ENCODE measurements around the gene MUC5B.
"Not testable (repeated sequence)": the region's sequence is repeated elsewhere in the genome, so short reads cannot be mapped to it uniquely, and the experiment has no call there.

Gene MUC5B

DNA sequence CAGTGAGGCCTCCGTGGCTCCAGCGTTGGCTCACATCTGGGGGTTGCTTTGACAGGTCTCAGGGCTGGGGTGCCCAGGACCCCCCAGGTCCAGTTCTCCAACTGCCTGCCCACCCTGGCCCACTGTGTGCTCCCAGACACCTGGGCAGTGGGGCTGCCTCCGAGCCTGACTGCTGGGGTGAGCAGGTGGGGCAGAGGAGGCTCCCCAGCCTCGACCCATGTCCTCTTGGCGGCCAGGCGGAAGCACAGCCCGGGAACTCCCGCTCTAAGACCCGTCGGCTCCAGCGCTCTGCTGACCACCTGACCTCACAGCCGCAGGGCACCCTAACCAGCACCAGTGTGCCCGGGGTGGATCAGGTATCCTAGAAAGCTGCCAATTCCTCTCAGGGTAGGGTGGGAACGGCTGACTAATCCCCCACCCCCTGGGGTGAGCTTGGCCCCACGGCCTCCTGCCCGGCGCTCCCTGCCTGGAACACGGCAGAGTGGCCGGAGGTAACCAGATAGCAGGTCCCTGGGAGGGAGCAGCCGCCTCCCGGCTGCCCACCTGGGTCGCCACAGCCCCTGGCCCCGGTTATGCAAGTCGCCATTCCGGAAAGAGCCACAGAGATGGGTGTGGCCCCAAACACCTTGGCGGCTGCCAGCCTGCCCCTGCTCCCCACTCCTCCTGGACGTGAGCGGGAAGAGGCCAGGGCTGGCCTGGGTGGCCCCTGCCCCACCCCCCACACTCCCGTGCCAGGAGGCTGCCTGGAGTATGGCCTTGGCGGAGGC is 19.2 kb upstream of the MUC5B start:
- no peak for DNase-seq

DNA sequence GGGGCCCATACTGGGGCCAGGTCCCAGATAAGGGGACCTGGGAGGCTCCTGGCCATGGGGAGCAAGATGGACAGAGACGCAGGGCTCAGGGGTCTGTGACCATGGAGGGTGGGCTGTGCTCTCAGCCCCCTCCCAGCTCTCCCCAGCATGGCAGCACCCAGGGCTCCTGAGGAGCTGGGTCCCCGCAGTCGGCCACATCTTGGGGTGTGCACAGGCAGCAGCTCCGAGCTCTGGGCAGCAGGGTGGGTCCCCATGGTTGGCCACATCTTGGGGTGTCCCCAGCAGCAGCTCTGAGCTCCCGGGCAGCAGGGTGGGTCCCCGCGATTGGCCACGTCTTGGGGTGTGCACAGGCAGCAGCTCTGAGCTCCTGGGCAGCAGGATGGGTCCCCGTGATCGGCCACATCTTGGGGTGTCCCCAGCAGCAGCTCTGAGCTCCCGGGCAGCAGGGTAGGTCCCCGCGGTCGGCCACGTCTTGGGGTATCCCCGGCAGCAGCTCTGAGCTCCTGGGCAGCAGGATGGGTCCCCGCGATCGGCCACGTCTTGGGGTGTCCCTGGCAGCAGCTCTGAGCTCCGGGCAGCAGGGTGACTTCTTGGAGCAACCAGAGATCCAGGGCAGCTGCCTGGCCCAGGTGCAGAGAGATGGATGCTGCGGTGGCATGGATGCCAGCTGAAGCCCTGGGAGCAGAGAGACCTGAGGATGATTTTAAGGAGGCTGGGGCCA is 18.3 kb upstream of the MUC5B start:
- DNase-seq, result no peak

DNA sequence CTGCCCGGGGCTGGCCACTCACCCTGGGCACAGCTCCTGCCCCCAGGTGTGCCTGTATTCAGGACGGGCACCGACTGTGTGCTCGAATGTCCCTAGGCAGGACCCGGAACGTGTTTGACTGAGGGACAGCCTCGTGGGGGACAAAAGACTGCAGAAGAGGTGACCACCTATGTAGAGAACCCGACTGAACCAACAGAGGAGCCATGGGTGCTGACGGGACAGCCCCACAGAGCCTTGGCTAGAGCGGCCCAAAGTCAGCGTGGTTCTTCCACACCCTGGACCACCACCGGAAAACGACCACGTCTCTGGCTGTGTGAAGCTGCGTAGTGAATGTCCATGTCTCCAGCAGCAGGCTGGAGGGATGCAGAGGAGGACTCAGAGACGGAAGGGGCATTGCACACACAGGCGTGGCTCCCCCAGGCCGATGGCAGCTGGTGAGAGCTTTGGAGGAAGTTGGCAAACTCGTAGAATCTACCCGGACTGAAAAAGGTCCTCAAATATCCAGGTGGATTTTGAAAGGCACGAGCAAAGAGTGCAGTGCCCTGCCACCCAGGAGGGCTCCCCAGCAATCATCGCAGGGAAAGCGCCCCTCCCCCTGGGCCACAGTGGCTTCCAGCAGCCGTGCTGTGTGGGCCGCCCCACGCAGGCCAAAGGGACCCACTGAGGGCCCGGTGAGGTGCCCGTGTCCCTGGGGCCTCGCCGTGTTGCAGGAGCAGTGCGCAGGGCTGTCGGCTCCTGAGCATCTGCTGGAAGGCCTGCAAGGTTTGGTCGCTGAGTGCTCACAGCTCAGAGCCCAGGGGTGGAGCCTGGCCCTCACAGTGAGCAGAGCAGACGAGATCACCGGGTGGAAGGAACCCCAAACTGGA is 17.5 kb upstream of the MUC5B start:
- no peak for DNase-seq

- no peak for DNase-seq
These were observed 16.9 kb upstream of the MUC5B start for GRCh38 chr11:1205987-1206331.

GRCh38 chr11:1206391-1207271 is 16.2 kb upstream of the MUC5B start:
- DNase-seq, result no peak

DNA sequence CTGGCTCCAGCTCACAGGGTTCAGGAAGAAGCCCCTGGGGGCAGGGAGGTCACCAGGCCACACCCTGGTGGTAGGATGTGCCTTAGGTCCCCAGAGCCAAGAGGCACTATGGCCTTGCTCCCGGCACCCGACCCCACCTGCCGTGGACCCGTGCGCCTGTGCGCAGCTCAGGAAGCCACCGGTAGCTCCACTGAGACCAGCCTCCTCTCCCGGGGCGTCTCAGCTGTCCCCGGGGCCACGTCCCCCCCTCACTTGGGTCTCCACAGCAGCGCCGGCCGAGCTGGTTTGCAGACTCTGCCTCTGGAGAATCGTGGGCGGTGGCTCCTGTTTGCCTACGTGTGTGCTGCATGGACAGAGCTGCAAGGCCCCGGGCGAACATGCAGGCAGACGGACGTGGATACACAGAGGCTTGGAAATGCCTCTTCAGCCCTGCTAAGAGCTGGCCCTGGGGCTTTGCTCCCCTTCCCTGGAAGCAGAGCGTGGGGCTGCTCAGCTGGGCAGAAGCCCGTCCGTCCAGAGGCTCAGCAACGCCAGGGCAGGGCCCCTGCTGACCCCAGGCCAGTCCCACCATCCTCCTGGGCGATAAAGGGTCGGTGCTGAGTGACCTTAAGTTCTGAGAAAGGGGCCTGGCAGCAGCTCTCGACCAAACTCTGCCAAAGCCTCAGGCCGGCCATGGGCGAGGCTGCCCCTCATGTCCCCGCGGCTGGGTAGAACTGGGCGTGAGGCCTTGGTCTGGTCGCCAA is 15.3 kb upstream of the MUC5B start:
- no peak for DNase-seq

DNA sequence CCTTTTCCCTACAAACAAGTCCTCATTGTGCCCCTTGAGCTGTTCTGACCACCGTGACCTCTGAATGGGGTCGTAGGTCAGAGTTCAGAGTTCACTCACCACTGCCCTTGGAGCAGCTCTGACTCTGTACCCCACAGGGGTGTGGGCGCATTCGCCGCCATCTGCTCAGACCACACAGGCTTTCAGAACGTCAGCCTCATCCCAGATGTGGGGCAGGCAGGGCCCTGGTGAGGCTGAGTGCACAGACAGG is 14.8 kb upstream of the MUC5B start:
- no peak for DNase-seq

GRCh38 chr11:1208394-1209261 is 14.2 kb upstream of the MUC5B start:
- DNase-seq, result no peak

- DNase-seq, result no peak
These were observed 13.4 kb upstream of the MUC5B start for GRCh38 chr11:1209371-1210057.

DNA sequence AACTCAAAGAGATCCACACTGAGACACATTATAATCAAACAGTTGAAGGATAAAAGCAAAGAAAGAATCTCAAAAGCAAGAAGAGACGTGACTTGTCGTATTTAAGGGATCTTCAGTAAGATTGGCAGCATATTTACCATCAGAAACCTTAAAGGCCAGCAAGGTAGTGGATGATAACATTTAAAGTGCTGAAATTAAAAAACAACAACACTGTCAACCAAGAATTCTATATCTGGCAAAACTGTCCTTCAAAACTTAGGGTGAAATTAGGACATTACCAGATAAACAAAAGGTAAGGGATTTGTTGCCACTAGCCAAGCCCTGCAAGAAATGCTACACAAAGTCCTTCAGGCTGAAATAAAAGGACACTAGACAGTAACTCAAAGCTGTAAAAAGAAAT is 11.0 kb upstream of the MUC5B start:
- no peak for DNase-seq

- DNase-seq, result not testable (repeated sequence)
These were observed 7.0 kb upstream of the MUC5B start for GRCh38 chr11:1215826-1216225.

DNA sequence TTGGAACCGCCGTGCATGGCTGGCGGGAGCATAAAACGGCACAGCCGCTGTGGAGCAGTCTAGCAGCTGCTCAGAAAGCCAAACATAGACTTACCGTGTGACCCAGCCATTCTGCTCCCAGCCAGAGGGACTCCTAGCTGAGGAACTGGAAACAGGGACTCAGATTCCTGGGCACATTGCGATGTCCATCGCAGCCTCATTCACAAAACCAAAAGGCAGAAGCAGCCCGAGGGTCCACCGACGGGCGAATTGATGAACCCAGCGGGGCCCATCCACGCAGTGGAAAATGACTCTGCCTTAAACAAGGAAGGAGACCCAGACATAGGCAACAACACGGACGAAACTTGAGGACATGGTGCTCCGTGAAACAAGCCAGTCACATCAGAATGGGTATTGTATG is 5.7 kb upstream of the MUC5B start:
- no peak for DNase-seq

- no peak for DNase-seq
These were observed 4.5 kb upstream of the MUC5B start for GRCh38 chr11:1218256-1218787.

DNA sequence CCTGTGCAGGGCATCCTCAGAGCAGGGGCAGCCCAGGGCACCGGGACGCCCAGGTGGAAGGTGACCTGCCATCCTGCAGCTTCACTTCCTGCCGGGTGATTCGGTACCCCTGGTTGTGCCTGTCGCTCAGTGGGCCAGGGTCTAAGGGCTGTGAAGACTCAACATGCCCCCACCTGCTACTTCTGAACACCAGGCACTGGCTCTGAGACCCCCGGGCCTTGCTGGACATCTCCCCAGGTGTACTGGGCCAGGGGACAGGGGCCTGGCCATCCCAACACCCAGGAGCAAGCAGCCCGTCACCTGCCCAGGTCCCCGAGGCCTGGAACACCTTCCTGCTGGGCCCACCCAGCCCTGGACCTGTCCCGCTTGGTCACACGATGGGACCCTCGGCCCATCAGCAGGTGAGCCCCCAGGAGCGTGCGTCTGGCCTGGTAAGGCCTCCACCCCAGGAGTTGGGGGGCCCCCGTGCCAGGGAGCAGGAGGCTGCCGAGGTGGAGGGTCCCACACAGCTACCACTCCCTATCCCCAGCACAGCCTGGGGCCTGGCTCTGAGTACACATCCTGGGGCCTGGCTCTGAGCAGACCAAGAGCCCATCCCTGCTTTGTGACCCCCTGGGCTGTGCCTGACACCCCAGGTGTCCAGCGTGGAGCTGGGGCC is 3.9 kb upstream of the MUC5B start:
- no peak for DNase-seq

DNA sequence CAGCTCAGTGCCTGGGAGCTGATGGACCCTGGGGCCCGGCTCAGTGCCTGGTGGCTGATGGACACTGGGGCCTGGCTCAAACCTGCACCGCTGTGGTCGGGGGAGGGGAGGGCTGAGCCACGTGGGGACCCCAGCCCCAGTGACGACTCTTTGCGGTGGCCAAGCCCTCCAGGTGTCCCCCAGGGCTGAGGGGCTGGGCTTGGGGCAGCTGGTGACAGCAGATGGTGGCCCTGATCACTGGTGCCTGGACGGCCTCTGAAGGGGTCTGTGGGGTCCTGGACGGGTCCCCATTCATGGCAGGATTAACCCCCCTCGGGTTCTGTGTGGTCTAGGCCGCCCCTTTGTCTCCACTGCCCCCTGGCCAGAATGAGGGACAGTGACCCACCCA is 3.4 kb upstream of the MUC5B start:
- no peak for DNase-seq

DNA sequence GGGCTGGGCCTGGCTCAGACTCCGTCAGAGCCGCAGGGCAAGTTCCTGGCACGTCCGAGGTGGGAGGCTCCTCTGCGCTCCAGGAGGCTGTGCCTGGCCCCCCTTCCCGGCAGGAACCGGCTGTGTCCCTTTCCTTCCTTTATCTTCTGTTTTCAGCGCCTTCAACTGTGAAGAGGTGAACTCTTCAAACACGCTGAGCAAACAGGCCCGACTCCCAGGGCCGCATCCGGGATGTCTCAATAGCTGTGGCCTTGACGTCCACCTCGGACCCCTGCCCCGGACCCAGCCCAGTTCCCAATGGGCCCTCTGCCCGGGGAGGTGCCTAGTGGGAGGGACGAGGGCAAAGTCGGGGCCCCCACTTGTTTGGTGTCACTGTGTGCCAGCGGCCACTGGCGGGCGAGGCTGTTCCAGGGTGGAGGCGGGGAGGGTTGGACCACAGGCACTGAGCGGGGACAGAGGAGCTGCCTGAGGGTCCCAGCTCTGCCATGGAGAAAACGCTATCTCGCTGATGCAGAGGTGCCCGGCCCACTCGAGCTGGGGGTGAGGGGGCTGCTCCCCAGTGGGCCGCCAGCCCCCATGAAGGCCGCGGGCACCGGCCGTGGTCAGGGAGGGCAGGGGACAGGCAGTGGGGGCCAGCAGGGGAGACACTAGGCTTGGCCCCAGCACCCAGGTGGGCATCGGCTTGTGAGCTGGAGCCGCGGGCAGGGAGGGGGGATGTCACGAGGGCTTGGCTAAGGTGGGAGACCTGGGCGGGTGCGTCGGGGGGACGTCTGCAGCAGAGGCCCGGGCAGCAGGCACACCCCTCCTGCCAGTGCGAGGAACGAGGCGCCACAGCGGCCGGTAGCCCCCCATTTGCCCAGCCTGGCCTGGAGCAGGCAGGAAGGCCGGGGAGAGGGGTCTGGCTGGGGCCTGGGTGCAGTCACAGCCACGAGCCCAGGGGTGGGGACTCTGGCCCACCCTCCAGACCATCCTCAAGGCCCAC is 2.7 kb upstream of the MUC5B start:
- no peak for DNase-seq

DNA sequence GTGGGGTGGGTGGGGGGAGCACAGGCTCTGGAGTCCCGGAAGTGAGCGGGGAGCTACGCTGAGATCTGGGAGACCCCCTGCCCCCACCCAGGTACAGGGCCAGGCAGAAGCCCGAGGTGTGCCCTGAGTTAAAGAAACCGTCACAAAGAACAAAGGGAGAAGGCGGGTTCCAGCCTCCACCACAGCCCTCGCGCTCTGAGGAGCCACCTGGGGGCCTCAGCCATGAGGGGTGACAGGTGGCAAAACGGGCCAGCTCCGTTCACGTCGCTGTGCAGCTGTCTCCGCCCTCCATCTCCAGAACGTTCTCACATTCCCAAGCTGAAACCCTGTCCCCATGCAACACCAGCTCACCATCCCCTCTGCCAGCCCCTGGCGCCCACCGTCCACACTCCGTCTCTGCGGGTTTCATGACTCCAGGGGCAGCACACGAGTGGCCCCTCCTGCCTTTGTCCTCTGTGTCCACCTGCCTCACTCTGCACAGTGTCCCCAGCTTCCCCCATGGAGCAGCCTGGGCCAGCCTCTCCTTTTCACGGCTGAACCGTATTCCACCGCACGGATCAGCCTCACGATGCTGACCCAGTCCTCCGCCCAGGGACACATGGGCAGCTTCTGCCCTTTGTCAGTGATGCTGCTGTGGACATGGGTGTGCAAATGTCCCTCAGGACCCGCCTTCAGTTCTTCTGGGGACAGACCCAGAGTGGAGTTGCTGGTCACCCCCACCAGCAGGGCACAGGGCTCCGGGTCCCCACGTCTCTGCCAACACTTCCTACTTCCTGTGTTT is 1.7 kb upstream of the MUC5B start:
- no peak for DNase-seq

- no peak for DNase-seq
These were observed 986 bp upstream of the MUC5B start for GRCh38 chr11:1221848-1222311.

Data from GOT3 (cell line).